ENCODE measurements around the gene SLC41A3.

DNA sequence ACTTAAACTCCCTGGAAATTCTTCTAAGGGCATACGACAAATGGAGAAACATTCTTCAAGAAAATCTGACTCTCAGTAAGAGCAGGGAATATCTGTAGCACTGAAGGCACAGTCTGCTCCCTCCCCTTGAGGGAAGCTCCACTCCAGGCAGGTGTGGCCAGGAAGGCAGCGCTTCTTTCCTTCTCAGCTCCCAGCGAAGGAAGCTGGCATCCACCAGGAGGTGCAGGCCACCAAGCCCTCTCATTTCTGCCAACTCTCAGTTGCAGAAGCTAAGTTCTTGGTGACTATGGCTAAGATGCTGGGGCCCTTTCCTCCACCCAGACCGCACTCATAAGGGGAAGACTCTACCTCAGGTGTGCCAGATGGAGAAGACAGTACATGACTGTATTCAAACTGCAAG is 37.7 kb upstream of the SLC41A3 start:
- TF ChIP-seq GABPA (IDR thresholded peaks at IDR 0.05; ENCODE audit: borderline replicate concordance, insufficient read depth, low read length) (no peak), TAF1 (IDR thresholded peaks at IDR 0.05; ENCODE audit: low read depth, low read length) (no peak), EP300 (IDR thresholded peaks at IDR 0.05; ENCODE audit: borderline replicate concordance in 1 of 2, low read depth in 2 of 2, low read length in 2 of 2) (no peak), SIN3A (conservative IDR thresholded peaks at IDR 0.05 in 1 of 2, IDR thresholded peaks at IDR 0.05 in 1 of 2; ENCODE audit: low read depth in 1 of 2, low read length in 2 of 2) (no peak), CEBPB (IDR thresholded peaks at IDR 0.05; ENCODE audit: low read depth, low read length) (no peak), FOSL1 (IDR thresholded peaks at IDR 0.05; ENCODE audit: insufficient read depth, low read depth, low read length) (no peak), HDAC6 (IDR thresholded peaks at IDR 0.05; ENCODE audit: low read depth, low read length) (no peak), YY1 (IDR thresholded peaks at IDR 0.05; ENCODE audit: low read depth, low read length) (no peak), POLR2A (IDR thresholded peaks at IDR 0.05; ENCODE audit: control extremely low read depth in 1 of 2, low read depth in 2 of 2, low read length in 2 of 2) (no peak), POLR2AphosphoS5 (IDR thresholded peaks at IDR 0.05; ENCODE audit: low read depth, low read length) (no peak), RFX5 (IDR thresholded peaks at IDR 0.05; ENCODE audit: borderline replicate concordance, low read depth, low read length) (no peak)
- TF ChIP-seq, protein P1, sequence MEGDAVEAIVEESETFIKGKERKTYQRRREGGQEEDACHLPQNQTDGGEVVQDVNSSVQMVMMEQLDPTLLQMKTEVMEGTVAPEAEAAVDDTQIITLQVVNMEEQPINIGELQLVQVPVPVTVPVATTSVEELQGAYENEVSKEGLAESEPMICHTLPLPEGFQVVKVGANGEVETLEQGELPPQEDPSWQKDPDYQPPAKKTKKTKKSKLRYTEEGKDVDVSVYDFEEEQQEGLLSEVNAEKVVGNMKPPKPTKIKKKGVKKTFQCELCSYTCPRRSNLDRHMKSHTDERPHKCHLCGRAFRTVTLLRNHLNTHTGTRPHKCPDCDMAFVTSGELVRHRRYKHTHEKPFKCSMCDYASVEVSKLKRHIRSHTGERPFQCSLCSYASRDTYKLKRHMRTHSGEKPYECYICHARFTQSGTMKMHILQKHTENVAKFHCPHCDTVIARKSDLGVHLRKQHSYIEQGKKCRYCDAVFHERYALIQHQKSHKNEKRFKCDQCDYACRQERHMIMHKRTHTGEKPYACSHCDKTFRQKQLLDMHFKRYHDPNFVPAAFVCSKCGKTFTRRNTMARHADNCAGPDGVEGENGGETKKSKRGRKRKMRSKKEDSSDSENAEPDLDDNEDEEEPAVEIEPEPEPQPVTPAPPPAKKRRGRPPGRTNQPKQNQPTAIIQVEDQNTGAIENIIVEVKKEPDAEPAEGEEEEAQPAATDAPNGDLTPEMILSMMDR (IDR thresholded peaks at IDR 0.05; ENCODE audit: control extremely low read depth in 1 of 3, insufficient read depth in 1 of 3, low read depth in 1 of 3, low read length in 3 of 3) = no peak
